OCI-LY3 (cell line): ENCODE results near the gene KYNU.
"Not testable (repeated sequence)": the region's sequence is repeated elsewhere in the genome, so short reads cannot be mapped to it uniquely, and the experiment has no call there.

Experiments
- H2AFZ ChIP-seq: fragments of 200-600, 300-600 bp; shearing (Covaris generic); 2 replicates; pipeline ENCODE4 v1.6.0; 2014; ENCODE audit warnings: antibody characterized with exemption, low read depth, low read length
- H3K27ac ChIP-seq: fragments of 200-600, 300-600 bp; sonication (generic); 2 replicates; pipeline ENCODE4 v1.5.1; 2014; ENCODE audit warnings: mild to moderate bottlenecking, low read length, moderate library complexity, mixed read lengths
- H3K27me3 ChIP-seq: fragments of 200-600, 300-600 bp; sonication (generic); 2 replicates; pipeline ENCODE4 v1.6.1; 2014; ENCODE audit warnings: low read depth, low read length, mixed read lengths
- H3K36me3 ChIP-seq: fragments of 200-600, 300-600 bp; sonication (generic); replicated peaks from 2 replicates; pipeline ENCODE3; 2014; ENCODE audit warnings: low read depth, low read length, mixed read lengths
- H3K4me1 ChIP-seq: fragments of 300-600, 200-600 bp; sonication (generic); 2 replicates; pipeline ENCODE4 v1.6.1; 2014; ENCODE audit warnings: low read length, mixed read lengths
- H3K4me2 ChIP-seq: fragments of 200-600, 300-600 bp; sonication (generic); 2 replicates; pipeline ENCODE4 v1.6.1; 2014; ENCODE audit warnings: low read length, mixed read lengths
- H3K4me3 ChIP-seq: fragments of 300-600, 200-600 bp; sonication (generic); 2 replicates; pipeline ENCODE4 v1.5.1; 2014; ENCODE audit warnings: antibody characterized with exemption, mild to moderate bottlenecking, low read length, moderate library complexity
- H3K79me2 ChIP-seq: fragments of 300-600, 200-600 bp; shearing (Covaris generic); 2 replicates; pipeline ENCODE4 v1.6.1; 2014; ENCODE audit warnings: mild to moderate bottlenecking, low read length, mixed read lengths
- H3K9ac ChIP-seq: fragments of 300-600, 200-600 bp; shearing (Covaris generic); 2 replicates; pipeline ENCODE4 v1.6.0; 2014; ENCODE audit warnings: mild to moderate bottlenecking, low read length, moderate library complexity
- H3K9me3 ChIP-seq: fragments of 200-600, 300-600 bp; shearing (Covaris generic); 2 replicates; pipeline ENCODE4 v1.6.1; 2014; ENCODE audit warnings: low read length, mixed read lengths; ENCODE audit not compliant: insufficient read depth
- H4K20me1 ChIP-seq: fragments of 200-600, 300-600 bp; sonication (generic); 2 replicates; pipeline ENCODE4 v1.6.1; 2016; ENCODE audit warnings: low read length, mixed read lengths; ENCODE audit not compliant: insufficient read depth
- CTCF ChIP-seq: fragments of 200-600, 300-600 bp; sonication (generic); IDR thresholded peaks from 2 replicates; pipeline ENCODE4 v1.5.1; 2014; ENCODE audit warnings: antibody characterized with exemption, low read length, low read depth
- EZH2phosphoT487 ChIP-seq: fragments of 200-600 bp; shearing (Covaris generic); IDR thresholded peaks from 2 replicates; pipeline ENCODE4 v1.6.1; 2018; ENCODE audit warnings: antibody characterized with exemption, mixed run types, low read depth

The KYNU gene

GRCh38 chr2:143071185-143071876, 193.9 kb downstream of the KYNU start:
- Histone ChIP-seq H3K79me2 (no peaks in the 10 kb centered on the region), H3K9ac (no peak overlapping the region), H3K27me3 (no peaks in the 10 kb centered on the region), H3K4me1 (no peaks in the 10 kb centered on the region), H3K27ac (no peak overlapping the region), H3K9me3 (no peaks in the 10 kb centered on the region), H2AFZ (no peak overlapping the region), H3K4me3 (no peak overlapping the region), H4K20me1 (no peaks in the 10 kb centered on the region), H3K4me2 (no peak overlapping the region), H3K36me3 (no peaks in the 10 kb centered on the region)
- TF ChIP-seq CTCF (no peak), EZH2phosphoT487 (no peak)

- H3K4me2 ChIP-seq, H3K27ac ChIP-seq, H3K27me3 ChIP-seq, H4K20me1 ChIP-seq, H3K36me3 ChIP-seq, H3K4me3 ChIP-seq, H3K4me1 ChIP-seq, H3K9me3 ChIP-seq, H3K9ac ChIP-seq, H2AFZ ChIP-seq, H3K79me2 ChIP-seq: not testable (repeated sequence)
These were observed 197.4 kb downstream of the KYNU start for GRCh38 chr2:143074913-143075312.

- H2AFZ ChIP-seq = no peak overlapping the region
These were observed 198.2 kb downstream of the KYNU start for GRCh38 chr2:143075711-143076110.

GRCh38 chr2:143078104-143078503, 200.6 kb downstream of the KYNU start:
- Histone ChIP-seq H3K27me3 (no peaks in the 10 kb centered on the region), H3K4me2 (no peak overlapping the region), H3K9ac (no peak overlapping the region), H3K79me2 (no peaks in the 10 kb centered on the region), H3K4me3 (no peak overlapping the region), H3K36me3 (no peaks in the 10 kb centered on the region), H3K9me3 (no peaks in the 10 kb centered on the region), H3K27ac (no peak overlapping the region), H2AFZ (no peak overlapping the region), H4K20me1 (no peaks in the 10 kb centered on the region), H3K4me1 (no peaks in the 10 kb centered on the region)
- peak; percentile 39 for TF ChIP-seq CTCF
- TF ChIP-seq EZH2phosphoT487 = no peak

More at GRCh38 chr2:143075711-143076110, 198.2 kb downstream of the KYNU start:
- no peak for TF ChIP-seq EZH2phosphoT487
- no peak for TF ChIP-seq CTCF
- Histone ChIP-seq H4K20me1 (no peaks in the 10 kb centered on the region), H3K9me3 (no peaks in the 10 kb centered on the region), H3K9ac (no peak overlapping the region), H3K36me3 (no peaks in the 10 kb centered on the region), H3K27me3 (no peaks in the 10 kb centered on the region), H3K27ac (no peak overlapping the region), H3K4me2 (no peak overlapping the region), H3K4me1 (no peaks in the 10 kb centered on the region), H3K79me2 (no peaks in the 10 kb centered on the region), H3K4me3 (no peak overlapping the region)
